ENCODE results near the gene CRLF1. TPM values are rescaled to one million over a fixed set of nuclear protein-coding genes. Genes with fewer than 3 reads are reported as not detected.

Gene CRLF1
- total RNA-seq, 1 experiment from 2014 or later: 16.2 TPM

GRCh38 chr19:18594824-18595373 lies 11.7 kb downstream of the CRLF1 start:
- Histone ChIP-seq H3K4ac (ENCODE audit: low read depth, low read length) (no peak overlapping the region), H2AFZ (ENCODE audit: low read length) (no peak overlapping the region), H3K4me2 (ENCODE audit: insufficient read depth, insufficient read length, low read length) (peak overlapping the region; percentile 77), H4K8ac (replicated peaks; ENCODE audit: insufficient read length, low read depth, low read length) (no peak overlapping the region), H3K23me2 (ENCODE audit: insufficient read length, low read depth, low read length, poor library complexity, severe bottlenecking) (peaks cover 16% of the 10 kb centered on the region), H3K14ac (ENCODE audit: insufficient read depth, low read length) (no peak overlapping the region), H2BK5ac (ENCODE audit: insufficient read length, low read length) (no peak overlapping the region), H4K20me1 (ENCODE audit: control insufficient read depth, insufficient read depth, insufficient read length) (no peaks in the 10 kb centered on the region), H3K79me2 (ENCODE audit: insufficient read depth, low read length) (no peaks in the 10 kb centered on the region), H2AK5ac (ENCODE audit: insufficient read length, low read length) (no peak overlapping the region), H3K9me3 (ENCODE audit: control insufficient read depth, low read depth, low read length) (no peaks in the 10 kb centered on the region), H3K56ac (ENCODE audit: insufficient read length, low read depth, low read length) (no peak overlapping the region), H2BK20ac (ENCODE audit: low read depth, low read length, poor library complexity, severe bottlenecking) (no peak overlapping the region), H2BK120ac (ENCODE audit: low read depth, low read length, poor library complexity, severe bottlenecking) (no peak overlapping the region), H4K5ac (ENCODE audit: insufficient read length, low read depth, low read length) (no peak overlapping the region), H3K27me3 (ENCODE audit: insufficient read depth, low read length) (no peaks in the 10 kb centered on the region), H3K27ac (ENCODE audit: insufficient read length, low read depth, low read length) (no peak overlapping the region), H3K4me1 (ENCODE audit: insufficient read depth, low read length) (peaks cover 8% of the 10 kb centered on the region; the same call in 1 of the 2 replicates), H3K79me1 (ENCODE audit: insufficient read depth, low read depth, low read length, poor library complexity, severe bottlenecking) (no peaks in the 10 kb centered on the region), H3K23ac (ENCODE audit: insufficient read length, low read depth, low read length) (no peak overlapping the region), H2BK12ac (ENCODE audit: insufficient read length, low read depth, low read length) (no peak overlapping the region), H3T11ph (ENCODE audit: low read length) (no peak overlapping the region), H4K91ac (ENCODE audit: insufficient read length, low read depth, low read length) (no peak overlapping the region), H3K18ac (ENCODE audit: insufficient read length, low read depth, low read length) (peak overlapping the region; percentile 14), H2BK15ac (ENCODE audit: low read depth, low read length) (no peak overlapping the region), H3K9ac (ENCODE audit: extremely low read depth, insufficient read length, low read length) (no peak overlapping the region)
- WGBS (ENCODE audit: extremely low coverage, insufficient read length, low lambda C conversion rate): no CpG with 5 or more reads among the region's 26 CpGs
- H3K9me3 Mint-ChIP-seq: no peaks in the 10 kb centered on the region; a peak in 1 of 5 replicates
- H3K4me1 Mint-ChIP-seq: peaks cover 37 to 47% of the 10 kb centered on the region in 2 experiments
- no peak for TF ChIP-seq CTCF (conservative IDR thresholded peaks at IDR 0.05)
- no peak for DNase-seq
- peak overlapping the region; percentile 41 to 74 (median 73); a peak in 6 of 7 replicates for H3K27ac Mint-ChIP-seq
- peaks cover 3 to 16% (median 5%) of the 10 kb centered on the region in 3 experiments; a peak in 5 of 7 replicates for H3K36me3 Mint-ChIP-seq (ENCODE audit: insufficient read depth in 1 of 3, low read depth in 3 of 3)
- peaks cover 28% of the 10 kb centered on the region for H3K27me3 Mint-ChIP-seq (ENCODE audit: low read depth)
- peak overlapping the region; percentile 56 to 82 for H3K4me3 Mint-ChIP-seq

Measured in H9 (cell line).